Measurements from ENCODE around the gene MEF2D.

MEF2D gene

DNA sequence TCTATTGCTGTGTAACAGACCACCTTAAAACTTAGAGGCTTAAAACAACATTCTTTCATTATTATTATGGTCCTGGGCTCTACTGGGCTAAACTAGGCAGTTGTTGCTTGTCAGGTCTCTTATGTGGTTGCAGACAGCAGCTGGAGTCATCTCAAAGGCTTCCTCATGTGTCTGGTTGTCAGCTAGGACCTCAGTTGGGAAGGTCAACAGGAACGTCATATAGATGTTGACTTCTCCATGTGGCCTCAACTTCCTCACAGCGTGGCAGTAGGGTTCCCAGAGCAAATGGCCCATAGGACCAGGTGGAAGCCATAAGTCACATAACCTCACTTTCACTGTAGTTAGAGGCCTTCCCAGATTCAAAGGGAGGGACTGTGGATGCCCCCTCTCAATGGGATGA is 15.4 kb upstream of the MEF2D start:
- H3K4me3 ChIP-seq (ENCODE audit: low read depth, low read length) = no peak overlapping the region
- CTCF ChIA-PET = interaction anchor here (1.1 to 1.5 kb wide), 2 partner anchors 15 to 35 kb away, joined by 3 to 7 read pairs; no protein-coding TSS in a partner anchor
- TF ChIP-seq ZNF660 (tag by site-specific recombination; IDR thresholded peaks at IDR 0.05) (no peak), ZNF302 (tag by site-specific recombination; IDR thresholded peaks at IDR 0.05; ENCODE audit: low read depth) (no peak), ZNF133 (tag by site-specific recombination; IDR thresholded peaks at IDR 0.05) (no peak), ZNF214 (tag by site-specific recombination; IDR thresholded peaks at IDR 0.05; ENCODE audit: borderline replicate concordance) (no peak), KLF10 (tag by site-specific recombination; IDR thresholded peaks at IDR 0.05) (no peak), ZSCAN16 (tag by site-specific recombination; IDR thresholded peaks at IDR 0.05) (no peak), ZNF24 (tag by site-specific recombination; IDR thresholded peaks at IDR 0.05) (no peak), ZNF544 (tag by site-specific recombination; IDR thresholded peaks at IDR 0.05) (no peak), ZBTB20 (tag by site-specific recombination; IDR thresholded peaks at IDR 0.05) (no peak), SALL2 (tag by site-specific recombination; IDR thresholded peaks at IDR 0.05; ENCODE audit: borderline replicate concordance) (no peak), ZNF157 (tag by site-specific recombination; IDR thresholded peaks at IDR 0.05) (no peak), ZNF274 (IDR thresholded peaks at IDR 0.05; ENCODE audit: low read length) (no peak), ZNF274 (tag by site-specific recombination; IDR thresholded peaks at IDR 0.05; ENCODE audit: borderline replicate concordance) (no peak), ZNF2 (tag by site-specific recombination; IDR thresholded peaks at IDR 0.05) (no peak)
- TF ChIP-seq, protein P1, sequence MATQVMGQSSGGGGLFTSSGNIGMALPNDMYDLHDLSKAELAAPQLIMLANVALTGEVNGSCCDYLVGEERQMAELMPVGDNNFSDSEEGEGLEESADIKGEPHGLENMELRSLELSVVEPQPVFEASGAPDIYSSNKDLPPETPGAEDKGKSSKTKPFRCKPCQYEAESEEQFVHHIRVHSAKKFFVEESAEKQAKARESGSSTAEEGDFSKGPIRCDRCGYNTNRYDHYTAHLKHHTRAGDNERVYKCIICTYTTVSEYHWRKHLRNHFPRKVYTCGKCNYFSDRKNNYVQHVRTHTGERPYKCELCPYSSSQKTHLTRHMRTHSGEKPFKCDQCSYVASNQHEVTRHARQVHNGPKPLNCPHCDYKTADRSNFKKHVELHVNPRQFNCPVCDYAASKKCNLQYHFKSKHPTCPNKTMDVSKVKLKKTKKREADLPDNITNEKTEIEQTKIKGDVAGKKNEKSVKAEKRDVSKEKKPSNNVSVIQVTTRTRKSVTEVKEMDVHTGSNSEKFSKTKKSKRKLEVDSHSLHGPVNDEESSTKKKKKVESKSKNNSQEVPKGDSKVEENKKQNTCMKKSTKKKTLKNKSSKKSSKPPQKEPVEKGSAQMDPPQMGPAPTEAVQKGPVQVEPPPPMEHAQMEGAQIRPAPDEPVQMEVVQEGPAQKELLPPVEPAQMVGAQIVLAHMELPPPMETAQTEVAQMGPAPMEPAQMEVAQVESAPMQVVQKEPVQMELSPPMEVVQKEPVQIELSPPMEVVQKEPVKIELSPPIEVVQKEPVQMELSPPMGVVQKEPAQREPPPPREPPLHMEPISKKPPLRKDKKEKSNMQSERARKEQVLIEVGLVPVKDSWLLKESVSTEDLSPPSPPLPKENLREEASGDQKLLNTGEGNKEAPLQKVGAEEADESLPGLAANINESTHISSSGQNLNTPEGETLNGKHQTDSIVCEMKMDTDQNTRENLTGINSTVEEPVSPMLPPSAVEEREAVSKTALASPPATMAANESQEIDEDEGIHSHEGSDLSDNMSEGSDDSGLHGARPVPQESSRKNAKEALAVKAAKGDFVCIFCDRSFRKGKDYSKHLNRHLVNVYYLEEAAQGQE (tag by site-specific recombination; IDR thresholded peaks at IDR 0.05) = no peak
- TF ChIP-seq, protein P2, sequence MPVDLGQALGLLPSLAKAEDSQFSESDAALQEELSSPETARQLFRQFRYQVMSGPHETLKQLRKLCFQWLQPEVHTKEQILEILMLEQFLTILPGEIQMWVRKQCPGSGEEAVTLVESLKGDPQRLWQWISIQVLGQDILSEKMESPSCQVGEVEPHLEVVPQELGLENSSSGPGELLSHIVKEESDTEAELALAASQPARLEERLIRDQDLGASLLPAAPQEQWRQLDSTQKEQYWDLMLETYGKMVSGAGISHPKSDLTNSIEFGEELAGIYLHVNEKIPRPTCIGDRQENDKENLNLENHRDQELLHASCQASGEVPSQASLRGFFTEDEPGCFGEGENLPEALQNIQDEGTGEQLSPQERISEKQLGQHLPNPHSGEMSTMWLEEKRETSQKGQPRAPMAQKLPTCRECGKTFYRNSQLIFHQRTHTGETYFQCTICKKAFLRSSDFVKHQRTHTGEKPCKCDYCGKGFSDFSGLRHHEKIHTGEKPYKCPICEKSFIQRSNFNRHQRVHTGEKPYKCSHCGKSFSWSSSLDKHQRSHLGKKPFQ (tag by site-specific recombination; IDR thresholded peaks at IDR 0.05) = no peak
- H3K36me3 ChIP-seq (ENCODE audit: control insufficient read depth in 2 of 2, insufficient read depth in 1 of 2, low read length in 2 of 2) = no peaks in the 10 kb centered on the region
- no peak overlapping the region for H3K27ac ChIP-seq (ENCODE audit: extremely low read depth, low read depth, low read length)
- no peaks in the 10 kb centered on the region for H3K9me3 ChIP-seq (ENCODE audit: control insufficient read depth, insufficient read depth, low read depth, low read length)
- H3K4me1 ChIP-seq (ENCODE audit: control insufficient read depth, insufficient read depth, low read length) = no peaks in the 10 kb centered on the region
- POLR2A ChIA-PET = interaction anchor here (1.5 kb wide), 1 partner anchor 11 kb away, joined by 4 read pairs; no protein-coding TSS in a partner anchor

DNA sequence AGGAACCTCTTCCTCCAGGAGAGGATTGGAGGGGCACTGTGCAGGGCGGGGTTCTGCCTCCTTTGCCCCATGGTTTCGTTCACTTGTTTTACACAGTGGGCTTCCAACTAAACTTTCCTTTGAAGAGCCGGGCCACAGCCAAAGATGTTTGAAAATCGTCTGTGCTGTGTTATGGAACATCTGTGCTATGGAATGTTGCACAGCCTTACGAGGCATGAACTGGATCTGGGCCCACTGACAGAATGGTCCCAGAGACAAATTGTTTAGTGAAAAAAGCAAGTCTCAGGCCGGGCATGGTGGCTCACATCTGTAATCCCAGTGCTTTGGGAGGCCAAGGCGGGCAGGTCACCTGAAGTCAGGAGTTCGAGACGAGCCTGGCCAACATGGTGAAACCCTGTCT is 12.6 kb upstream of the MEF2D start:
- no peak overlapping the region for H3K27ac ChIP-seq (ENCODE audit: extremely low read depth, low read depth, low read length)
- H3K36me3 ChIP-seq (ENCODE audit: control insufficient read depth in 2 of 2, insufficient read depth in 1 of 2, low read length in 2 of 2) = no peaks in the 10 kb centered on the region
- H3K9me3 ChIP-seq (ENCODE audit: control insufficient read depth, insufficient read depth, low read depth, low read length) = no peaks in the 10 kb centered on the region
- POLR2A ChIA-PET = no interaction called here
- no peak overlapping the region for H3K4me3 ChIP-seq (ENCODE audit: low read depth, low read length)
- CTCF ChIA-PET = no interaction called here
- H3K4me1 ChIP-seq (ENCODE audit: control insufficient read depth, insufficient read depth, low read length) = no peaks in the 10 kb centered on the region
- TF ChIP-seq ZFP3 (tag by site-specific recombination; IDR thresholded peaks at IDR 0.05; ENCODE audit: low read depth) (no peak), IKZF3 (tag by site-specific recombination; IDR thresholded peaks at IDR 0.05) (no peak), ZNF112 (tag by site-specific recombination; IDR thresholded peaks at IDR 0.05) (no peak), ZNF10 (tag by site-specific recombination; IDR thresholded peaks at IDR 0.05) (no peak), ZNF354C (tag by site-specific recombination; IDR thresholded peaks at IDR 0.05; ENCODE audit: borderline replicate concordance, low read depth) (no peak), GFI1B (tag by site-specific recombination; IDR thresholded peaks at IDR 0.05) (no peak), ZNF529 (tag by site-specific recombination; IDR thresholded peaks at IDR 0.05; ENCODE audit: insufficient replicate concordance) (no peak), ZNF768 (tag by site-specific recombination; IDR thresholded peaks at IDR 0.05) (no peak), ZNF138 (tag by site-specific recombination; IDR thresholded peaks at IDR 0.05; ENCODE audit: borderline replicate concordance) (no peak), EGR2 (tag by site-specific recombination; IDR thresholded peaks at IDR 0.05; ENCODE audit: low read depth) (no peak), SCRT1 (tag by site-specific recombination; IDR thresholded peaks at IDR 0.05; ENCODE audit: borderline replicate concordance) (no peak), ZNF571 (tag by site-specific recombination; IDR thresholded peaks at IDR 0.05) (no peak), ZBTB20 (tag by site-specific recombination; IDR thresholded peaks at IDR 0.05) (no peak), ZNF621 (tag by site-specific recombination; IDR thresholded peaks at IDR 0.05) (no peak), ZNF501 (tag by site-specific recombination; IDR thresholded peaks at IDR 0.05) (no peak), ZNF341 (tag by site-specific recombination; IDR thresholded peaks at IDR 0.05; ENCODE audit: low read depth) (no peak)
- TF ChIP-seq, protein P3, sequence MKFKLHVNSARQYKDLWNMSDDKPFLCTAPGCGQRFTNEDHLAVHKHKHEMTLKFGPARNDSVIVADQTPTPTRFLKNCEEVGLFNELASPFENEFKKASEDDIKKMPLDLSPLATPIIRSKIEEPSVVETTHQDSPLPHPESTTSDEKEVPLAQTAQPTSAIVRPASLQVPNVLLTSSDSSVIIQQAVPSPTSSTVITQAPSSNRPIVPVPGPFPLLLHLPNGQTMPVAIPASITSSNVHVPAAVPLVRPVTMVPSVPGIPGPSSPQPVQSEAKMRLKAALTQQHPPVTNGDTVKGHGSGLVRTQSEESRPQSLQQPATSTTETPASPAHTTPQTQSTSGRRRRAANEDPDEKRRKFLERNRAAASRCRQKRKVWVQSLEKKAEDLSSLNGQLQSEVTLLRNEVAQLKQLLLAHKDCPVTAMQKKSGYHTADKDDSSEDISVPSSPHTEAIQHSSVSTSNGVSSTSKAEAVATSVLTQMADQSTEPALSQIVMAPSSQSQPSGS (tag by site-specific recombination; IDR thresholded peaks at IDR 0.05; ENCODE audit: low read depth) = no peak
